Activated CD4-positive, alpha-beta T cell treated with anti-CD3 and anti-CD28 coated beads, Interleukin-2, amount 50 U/mL, for 1 hour (primary cell): ENCODE data around the gene EIF4E3.
A peak's percentile ranks its signal among the peaks of the same experiment; 100 is the strongest.

ENCODE experiments used
- DNase-seq: peaks from one replicate; pipeline ENCODE4 v3.0.0-alpha.2; 2020

The EIF4E3 gene

DNA sequence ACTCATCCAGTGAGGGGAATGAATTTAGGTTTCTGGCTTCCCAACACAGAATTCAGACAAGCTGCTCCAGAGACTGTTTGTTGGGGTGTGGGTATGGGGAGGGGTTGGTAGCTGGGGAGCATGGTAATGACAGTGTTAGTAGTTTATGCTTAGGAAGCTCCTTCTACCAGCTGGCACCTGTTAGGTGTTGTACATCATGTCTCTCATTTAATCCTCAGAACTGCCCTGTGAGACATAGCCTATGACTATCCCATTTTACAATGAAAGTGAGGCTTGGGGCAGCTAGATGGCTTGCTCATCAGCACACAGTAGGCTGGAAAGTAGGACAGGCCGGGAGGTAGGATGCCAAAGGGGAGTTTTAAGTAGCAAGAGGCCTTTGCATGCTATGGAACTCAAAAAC, 2.5 kb downstream of the EIF4E3 start:
- no peak for DNase-seq

DNA sequence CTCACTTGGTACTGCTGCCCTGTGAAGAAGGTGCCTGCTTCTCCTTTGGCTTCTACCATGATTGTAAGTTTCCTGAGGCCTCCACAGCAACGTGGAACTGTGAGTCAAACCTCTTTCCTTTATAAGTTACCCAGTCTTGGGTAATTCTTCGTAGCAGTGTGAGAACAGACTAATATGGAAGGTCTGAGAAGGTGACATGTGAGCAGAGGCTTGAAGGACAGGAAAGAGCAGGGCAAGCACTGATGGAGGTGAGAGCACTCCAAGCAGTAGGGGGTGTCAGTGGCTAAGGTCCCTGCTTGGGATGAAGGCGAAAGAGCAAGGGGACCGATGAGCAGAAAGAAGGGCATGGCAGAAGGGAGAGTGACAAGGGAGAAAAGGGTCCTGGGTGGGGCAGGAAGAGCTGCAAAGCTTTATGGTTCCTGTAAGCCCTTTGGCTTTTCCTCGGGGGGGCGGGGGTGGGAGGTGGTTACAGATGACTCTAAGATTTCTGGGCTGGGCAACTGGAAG, 3.5 kb downstream of the EIF4E3 start:
- DNase-seq = peak; percentile 22

- DNase-seq = no peak
These were observed 4.2 kb downstream of the EIF4E3 start for GRCh38 chr3:71721002-71721401.

GRCh38 chr3:71718072-71718471, 7.1 kb downstream of the EIF4E3 start:
- no peak for DNase-seq

DNA sequence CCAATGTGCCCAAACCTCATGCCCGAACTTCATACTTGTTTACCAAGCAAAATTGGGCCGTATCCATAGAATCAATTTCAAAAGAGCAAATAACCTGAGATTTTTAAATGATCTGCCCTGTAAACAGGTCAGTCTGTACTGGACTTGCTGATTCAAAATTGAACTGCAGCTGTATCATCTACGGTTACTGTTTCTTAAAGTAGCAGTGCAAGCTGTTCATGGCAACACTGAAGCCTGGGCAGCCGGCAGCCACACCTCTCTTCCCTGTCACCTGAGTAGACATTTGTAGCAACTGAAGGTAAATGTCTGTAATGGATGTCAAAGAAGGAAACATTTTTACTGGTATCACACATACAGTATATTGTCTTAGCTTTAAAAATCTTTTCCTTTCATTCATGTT, 10.6 kb downstream of the EIF4E3 start:
- DNase-seq = no peak

DNA sequence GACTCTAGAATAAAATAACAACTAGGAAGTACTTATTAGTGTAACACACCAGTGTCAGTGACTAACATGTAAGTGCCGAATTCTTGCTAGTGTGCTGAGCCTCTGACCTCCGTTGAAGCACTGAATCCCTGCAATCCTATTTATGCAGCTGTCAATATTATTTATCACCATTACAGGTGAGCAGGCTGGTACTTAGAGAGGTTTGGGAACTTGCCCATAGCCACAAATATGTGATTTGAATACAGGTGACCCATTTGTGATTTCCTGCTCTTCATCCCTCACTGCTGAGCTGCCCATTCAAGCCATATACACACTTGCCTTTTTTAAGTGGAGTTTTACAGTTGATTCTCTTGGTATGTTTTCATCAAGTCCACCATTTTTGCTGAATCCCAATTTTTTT, 12.2 kb downstream of the EIF4E3 start:
- no peak for DNase-seq

GRCh38 chr3:71710906-71711494, 14.2 kb downstream of the EIF4E3 start:
- no peak for DNase-seq

DNA sequence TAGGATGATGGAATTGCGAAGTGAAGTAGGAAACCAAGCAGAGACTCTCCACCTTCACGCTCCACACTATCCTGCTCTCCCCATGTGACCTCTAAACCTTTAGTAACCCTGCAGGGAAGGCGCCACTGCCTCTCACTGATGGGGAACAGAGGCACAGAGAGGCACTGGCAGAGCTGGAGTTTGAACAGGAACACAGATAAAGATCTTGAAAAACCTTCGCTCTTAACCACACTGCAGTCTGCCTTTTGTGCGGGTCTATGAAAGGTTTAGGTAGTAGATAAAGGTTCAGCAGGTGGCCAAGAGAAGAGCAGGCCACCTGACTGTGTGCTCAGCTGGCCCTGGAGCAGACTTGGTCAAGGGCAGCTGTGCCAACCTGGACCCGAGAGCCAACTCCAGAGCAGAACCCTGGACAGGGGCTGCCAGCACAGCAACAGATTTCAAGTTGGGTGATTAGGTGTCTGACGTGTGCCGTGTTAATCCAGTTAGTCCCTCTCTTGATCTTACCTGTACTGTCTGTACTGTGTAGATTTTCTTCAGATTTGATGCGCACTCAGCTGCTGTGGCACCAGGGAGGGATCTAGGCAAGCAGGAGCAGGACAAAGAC, 15.2 kb downstream of the EIF4E3 start:
- no peak for DNase-seq

DNA sequence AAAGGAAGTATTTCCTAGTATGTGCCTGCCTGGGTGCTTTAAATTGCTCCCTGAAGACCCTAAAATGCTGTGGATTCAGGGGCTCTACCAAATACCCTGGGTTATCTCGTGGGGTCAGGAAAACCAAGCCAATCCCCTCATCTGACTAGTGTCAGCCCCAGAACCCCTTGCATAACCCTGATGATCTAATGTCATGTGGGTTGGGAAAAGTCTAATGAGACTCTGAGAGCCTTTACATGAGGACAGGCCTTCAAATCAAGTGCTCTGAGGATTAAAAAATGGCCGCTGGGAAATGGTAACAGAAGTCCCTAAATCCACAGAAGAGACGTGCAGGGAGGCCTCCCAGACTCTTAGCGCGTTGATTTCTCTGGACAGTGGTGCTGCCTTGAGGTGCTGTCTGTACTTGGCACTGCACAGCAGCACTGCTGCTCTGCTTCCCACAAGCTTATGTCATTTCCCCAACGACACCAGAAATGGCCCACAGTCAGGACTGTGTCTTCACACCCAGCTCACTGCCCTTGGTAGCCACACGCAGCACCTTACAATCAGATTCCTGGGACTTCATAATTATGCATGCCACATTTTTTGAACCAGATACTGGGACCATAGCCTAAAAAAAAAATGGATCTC, 16.6 kb downstream of the EIF4E3 start:
- no peak for DNase-seq

- DNase-seq = no peak
These were observed 17.6 kb downstream of the EIF4E3 start for GRCh38 chr3:71707595-71707994.

- no peak for DNase-seq
These were observed 19.5 kb downstream of the EIF4E3 start for GRCh38 chr3:71705681-71706080.

DNA sequence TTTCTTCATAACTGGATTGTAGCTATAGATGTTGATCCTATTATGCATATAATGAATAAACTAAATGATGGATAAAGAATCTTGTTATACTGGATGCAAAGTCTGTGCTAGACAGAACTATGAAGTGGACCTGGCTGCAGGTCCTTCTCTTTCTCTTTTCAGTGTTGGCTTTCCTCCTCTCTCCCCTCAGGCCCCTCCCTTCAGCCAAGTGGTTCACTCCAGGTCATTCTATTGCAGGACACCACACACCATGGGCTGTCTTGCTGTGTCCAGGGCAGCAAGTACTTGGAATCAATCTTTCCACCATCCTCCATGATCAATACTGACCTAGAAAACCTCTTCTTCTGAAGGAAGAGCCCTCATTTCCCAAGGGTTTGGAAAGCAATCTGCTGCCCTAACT, 20.3 kb downstream of the EIF4E3 start:
- no peak for DNase-seq

DNA sequence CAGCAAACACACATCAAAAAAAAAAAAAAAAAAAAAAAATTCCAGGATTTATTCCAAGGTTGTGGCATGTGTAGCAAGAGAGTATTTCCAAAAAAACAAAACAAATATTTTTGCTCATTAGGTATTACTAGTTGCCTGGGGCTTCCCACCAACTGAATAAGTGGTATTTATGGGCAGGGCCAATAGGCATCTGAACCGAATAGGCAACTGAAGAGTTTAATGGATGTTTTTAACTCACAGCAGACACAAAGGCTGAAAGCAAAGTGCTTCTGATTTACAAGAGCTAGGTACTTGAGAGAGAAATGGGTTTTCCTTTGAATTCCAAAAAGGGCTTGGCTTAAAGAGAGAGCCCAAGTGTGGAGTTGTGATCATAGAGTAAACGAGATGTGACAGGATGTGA, 21.4 kb downstream of the EIF4E3 start:
- no peak for DNase-seq

DNA sequence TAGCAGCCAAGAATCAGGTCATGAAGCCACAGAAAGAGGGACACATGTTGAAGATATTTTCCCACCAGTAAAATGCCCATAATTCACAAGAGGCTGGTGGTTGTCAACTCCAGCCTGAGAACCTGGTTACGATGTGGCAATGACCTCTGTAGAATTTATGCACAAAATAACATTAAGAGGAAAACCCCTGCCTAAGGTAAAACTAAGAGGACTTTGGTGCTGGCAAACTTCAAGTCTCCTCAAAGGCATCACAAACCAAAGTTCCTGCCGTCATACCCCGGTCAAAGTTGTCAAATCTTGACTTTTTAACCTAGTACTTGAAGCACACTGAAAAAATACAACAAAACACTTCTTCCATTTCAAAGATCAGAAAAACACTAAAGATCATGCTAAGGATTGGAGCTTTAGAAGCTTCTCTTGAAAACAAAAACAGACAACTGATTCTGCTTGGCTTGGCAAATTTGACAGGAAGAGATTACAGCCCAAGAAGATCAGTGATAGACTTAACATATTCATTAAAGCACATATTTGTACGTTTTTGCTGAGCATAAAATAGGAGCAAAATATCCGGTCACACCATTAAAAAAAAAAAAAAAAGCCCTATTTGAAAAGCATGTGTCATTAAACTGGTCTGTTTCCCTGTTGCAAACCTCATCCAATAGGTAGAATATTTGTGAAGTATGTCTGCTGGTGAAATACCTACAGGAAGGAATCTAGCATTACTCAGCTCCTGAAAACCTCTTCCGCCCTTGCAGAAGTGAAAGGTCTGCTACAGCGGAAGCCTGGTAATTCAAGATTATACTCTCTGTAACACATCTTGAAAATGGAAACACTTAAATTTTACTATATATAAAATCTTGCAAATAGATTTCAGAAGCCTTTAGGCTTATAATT, 22.8 kb downstream of the EIF4E3 start:
- DNase-seq = peak; percentile 17

GRCh38 chr3:71701251-71701762, 23.9 kb downstream of the EIF4E3 start:
- no peak for DNase-seq

- no peak for DNase-seq
These were observed 30.2 kb downstream of the EIF4E3 start for GRCh38 chr3:71695000-71695482.

DNA sequence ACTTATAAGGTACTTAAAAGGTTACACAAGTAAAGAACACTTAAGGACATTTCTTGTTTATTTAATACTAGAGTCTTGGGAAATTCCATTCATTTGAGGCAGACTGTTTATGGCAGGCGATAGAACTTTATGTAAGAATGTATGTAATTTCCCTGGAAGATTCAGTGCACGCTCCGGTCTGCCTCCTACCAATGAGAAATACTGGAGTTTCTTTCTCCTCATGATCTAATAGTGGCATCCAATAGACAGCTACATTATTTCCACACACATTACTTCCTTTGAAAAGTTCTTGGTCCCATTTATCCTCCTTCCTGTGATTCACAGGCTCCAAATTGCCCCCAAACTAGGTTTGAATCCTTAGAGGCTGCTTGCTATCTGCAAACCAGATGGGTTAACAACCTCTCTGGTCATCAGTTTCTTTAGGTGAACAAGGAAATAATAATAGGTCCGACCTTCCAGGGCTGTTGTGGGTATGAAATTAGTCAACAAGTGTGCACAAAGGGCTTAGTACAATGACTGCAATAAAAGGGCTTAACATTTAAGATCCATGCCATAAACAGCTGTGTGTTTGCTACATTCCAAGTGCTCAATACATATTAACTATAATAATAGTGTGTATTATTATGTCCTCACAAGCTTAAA, 30.7 kb downstream of the EIF4E3 start:
- no peak for DNase-seq

DNA sequence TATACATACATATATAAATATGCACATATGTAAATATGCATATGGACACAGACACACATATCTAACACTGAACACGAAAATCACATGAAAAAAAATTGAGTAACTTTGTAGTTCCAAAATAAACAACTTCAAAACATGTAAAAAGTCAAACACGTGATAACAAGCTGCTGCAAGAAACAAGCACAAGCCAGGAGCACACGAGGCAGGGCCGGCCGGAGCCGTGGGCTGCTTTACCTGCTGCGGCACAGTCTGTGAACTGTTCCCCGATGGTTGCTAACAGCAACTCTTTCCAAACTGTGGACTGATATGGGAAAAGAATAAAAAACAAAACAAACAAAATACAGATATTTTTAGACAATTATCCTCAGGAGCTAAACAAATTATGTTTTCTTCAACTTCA, 31.6 kb downstream of the EIF4E3 start:
- DNase-seq = no peak

GRCh38 chr3:71692139-71692538, 33.1 kb downstream of the EIF4E3 start:
- DNase-seq = no peak

DNA sequence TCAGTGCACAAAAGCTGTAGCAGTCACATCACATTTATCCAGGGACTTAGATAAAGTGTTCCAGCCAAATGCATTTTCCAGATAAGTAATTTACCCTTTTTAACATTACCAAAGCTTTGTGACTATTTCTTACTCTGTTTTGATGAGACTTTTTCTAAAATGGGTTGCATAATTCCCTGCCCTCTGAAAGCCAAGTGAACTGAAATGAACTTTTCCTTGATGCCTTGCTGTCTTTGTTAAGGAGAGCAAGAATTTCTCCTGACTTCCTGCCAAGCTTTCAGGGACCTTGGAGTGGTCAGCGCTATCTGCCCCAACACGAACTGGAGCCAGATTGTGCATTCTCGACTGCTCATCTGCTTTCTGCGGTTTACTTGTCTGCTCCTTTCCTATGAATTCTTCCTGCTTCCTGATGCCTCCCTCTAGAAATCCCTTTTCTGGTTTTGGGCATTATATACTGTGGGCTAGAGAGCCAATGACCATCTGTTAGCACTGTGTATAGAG, 34.8 kb downstream of the EIF4E3 start:
- no peak for DNase-seq

- DNase-seq = no peak
These were observed 35.9 kb downstream of the EIF4E3 start for GRCh38 chr3:71689291-71689690.

GRCh38 chr3:71688121-71688520, 37.1 kb downstream of the EIF4E3 start:
- no peak for DNase-seq
